HCT116 (cell line): ENCODE measurements around the gene EFCAB10. TPM values are rescaled to one million over a fixed set of nuclear protein-coding genes. Genes with fewer than 3 reads are reported as not detected.

Source experiments
- ATAC-seq: fragments of 200-7000 bp; cut with Tn5 transposase; 2 replicates; pipeline ENCODE4 v1.9.1; 2020; ENCODE audit warnings: mild to moderate bottlenecking, moderate library complexity
- BruUV-seq: library from RNA; stranded (reverse); fragments of 400-500 nt; replicated peaks from 2 replicates; lab custom pipeline; 2021; lab: Mats Ljungman, UMichigan
- CTCF ChIA-PET: fragments of 300-600 bp; sonication (Branson Sonifier 250); formaldehyde crosslinking; loops from one replicate; lab custom pipeline; 2021; ENCODE audit warnings: antibody characterized with exemption; lab: Charles Lee
- POLR2A ChIA-PET: fragments of 300-600, 350-600 bp; sonication (Branson Sonifier 250); formaldehyde crosslinking; loops from one replicate; lab custom pipeline; 2021; ENCODE audit warnings: antibody characterized with exemption; lab: Charles Lee
- RAD21 ChIA-PET, 2 experiments: fragments of 300-600 bp; sonication (Branson Sonifier 250); formaldehyde crosslinking; loops; one replicate each; lab custom pipeline; 2023; ENCODE audit warnings: low total read pairs in 2 of 2; ENCODE audit not compliant: uncharacterized antibody in 2 of 2, unreplicated experiment in 2 of 2, low non-redundant PET in 1 of 2; lab: Charles Lee
- DNase-seq: peaks from one replicate; pipeline ENCODE4 v3.0.0-alpha.2; 2010; ENCODE audit warnings: low read depth, low spot score
- H2AFZ ChIP-seq: fragments of 200-600 bp; shearing (Covaris generic), sonication (generic); 2 replicates; pipeline ENCODE4 v1.6.1; 2017; ENCODE audit warnings: low read depth, mixed run types, mixed read lengths, antibody characterized with exemption, low read length; ENCODE audit not compliant: poor library complexity, severe bottlenecking
- H3K27ac ChIP-seq: 2 replicates; pipeline ENCODE4 v1.5.1; 2012; ENCODE audit warnings: low read depth, low read length
- H3K27me3 ChIP-seq: fragments of 200-600 bp; sonication (generic); 2 replicates; pipeline ENCODE4 v1.6.1; 2016; ENCODE audit warnings: mixed run types, low read length, mixed read lengths; ENCODE audit not compliant: insufficient read depth
- H3K36me3 ChIP-seq, 2 experiments: fragments of 200-500 bp in 1 of 2; fragments of 200-600 bp in 1 of 2; sonication (Bioruptor generic) in 1 of 2; sonication (generic) in 1 of 2; 2 replicates each; pipeline versions ENCODE4 v1.5.1 to v1.6.1; 2014 to 2016; ENCODE audit warnings: low read length in 2 of 2, inconsistent platforms in 1 of 2, mixed read lengths in 1 of 2, mixed run types in 1 of 2; ENCODE audit not compliant: insufficient read depth in 2 of 2, control insufficient read depth in 1 of 2
- H3K4me1 ChIP-seq, 2 experiments: fragments of 200-600 bp in 1 of 2; sonication (generic) in 1 of 2; 2 replicates each; pipeline versions ENCODE4 v1.5.1 to v1.6.1; 2012 to 2017; ENCODE audit warnings: low read length in 2 of 2, inconsistent platforms in 1 of 2, mild to moderate bottlenecking in 1 of 2, mixed read lengths in 1 of 2, mixed run types in 1 of 2, moderate library complexity in 1 of 2; ENCODE audit not compliant: insufficient read depth in 2 of 2, control insufficient read depth in 1 of 2
- H3K4me2 ChIP-seq: fragments of 200-600 bp; sonication (generic); 2 replicates; pipeline ENCODE4 v1.6.1; 2017; ENCODE audit warnings: mixed run types, low read length, mixed read lengths
- H3K4me3 ChIP-seq, 2 experiments: fragments of 200-600 bp in 1 of 2; sonication (generic) in 1 of 2; replicated peaks in 1 of 2; 2 replicates each; pipeline ENCODE4 v1.5.1; 2011 to 2016; ENCODE audit warnings: low read length in 2 of 2, control low read depth in 1 of 2, low read depth in 1 of 2, mild to moderate bottlenecking in 1 of 2, mixed read lengths in 1 of 2, mixed run types in 1 of 2
- H3K79me2 ChIP-seq: fragments of 200-600 bp; sonication (generic); 2 replicates; pipeline ENCODE4 v1.6.1; 2017; ENCODE audit warnings: mild to moderate bottlenecking, mixed run types, low read length, moderate library complexity, mixed read lengths; ENCODE audit not compliant: insufficient read depth
- H3K9ac ChIP-seq: fragments of 200-600 bp; sonication (generic); 2 replicates; pipeline ENCODE4 v1.6.1; 2016; ENCODE audit warnings: low read length, mixed read lengths
- H3K9me2 ChIP-seq: fragments of 200-600 bp; sonication (generic), shearing (Covaris generic); 2 replicates; pipeline ENCODE4 v1.6.1; 2017; ENCODE audit warnings: mixed run types, mild to moderate bottlenecking, moderate library complexity; ENCODE audit not compliant: insufficient read depth
- H3K9me3 ChIP-seq, 2 experiments: fragments of 200-500 bp in 1 of 2; fragments of 200-600 bp in 1 of 2; sonication (Bioruptor generic) in 1 of 2; sonication (generic) in 1 of 2; 2 replicates each; pipeline ENCODE4 v1.6.1; 2014 to 2017; ENCODE audit warnings: low read length in 2 of 2, mixed read lengths in 2 of 2, inconsistent platforms in 1 of 2, low read depth in 1 of 2, mild to moderate bottlenecking in 1 of 2, mixed run types in 1 of 2, moderate library complexity in 1 of 2; ENCODE audit not compliant: control insufficient read depth in 1 of 2, insufficient read depth in 1 of 2
- H4K20me1 ChIP-seq: fragments of 200-600 bp; sonication (generic), shearing (Covaris generic); 2 replicates; pipeline ENCODE4 v1.6.1; 2017; ENCODE audit warnings: mixed run types, mild to moderate bottlenecking, moderate library complexity; ENCODE audit not compliant: insufficient read depth
- CBX3 ChIP-seq: IDR thresholded peaks from 2 replicates; pipeline ENCODE4 v1.6.1; 2012; ENCODE audit warnings: low read depth
- CEBPB ChIP-seq: IDR thresholded peaks from 2 replicates; pipeline ENCODE4 v1.6.1; 2012; ENCODE audit warnings: low read depth
- ELF1 ChIP-seq: IDR thresholded peaks from 2 replicates; pipeline ENCODE4 v1.6.1; 2012; ENCODE audit warnings: low read depth, borderline replicate concordance
- EZH2 ChIP-seq: fragments of 200-600 bp; sonication (generic); IDR thresholded peaks from 2 replicates; pipeline ENCODE4 v1.6.1; 2017; ENCODE audit warnings: antibody characterized with exemption, mixed run types
- FOSL1 ChIP-seq: IDR thresholded peaks from 2 replicates; pipeline ENCODE4 v1.6.1; 2012; ENCODE audit warnings: low read depth
- JUND ChIP-seq: IDR thresholded peaks from 2 replicates; pipeline ENCODE4 v1.6.1; 2012
- MAX ChIP-seq: IDR thresholded peaks from 2 replicates; pipeline ENCODE4 v1.6.1; 2012
- POLR2A ChIP-seq: IDR thresholded peaks from 2 replicates; pipeline ENCODE4 v1.7.0; 2011; ENCODE audit warnings: borderline replicate concordance; ENCODE audit not compliant: insufficient read depth, insufficient read length; ENCODE audit errors: extremely low read depth
- POLR2AphosphoS5 ChIP-seq: IDR thresholded peaks from 2 replicates; pipeline ENCODE4 v1.6.1; 2011; ENCODE audit warnings: mild to moderate bottlenecking, low read depth, low read length, moderate library complexity
- RAD21 ChIP-seq: IDR thresholded peaks from 2 replicates; pipeline ENCODE4 v1.6.1; 2012; ENCODE audit warnings: low read depth, mild to moderate bottlenecking
- REST ChIP-seq: IDR thresholded peaks from 2 replicates; pipeline ENCODE4 v1.6.1; 2012; ENCODE audit warnings: low read depth
- SIN3A ChIP-seq: IDR thresholded peaks from 2 replicates; pipeline ENCODE4 v1.6.1; 2012; ENCODE audit warnings: low read depth
- SP1 ChIP-seq: IDR thresholded peaks from 2 replicates; pipeline ENCODE4 v1.6.1; 2012; ENCODE audit warnings: low read depth
- SRF ChIP-seq: IDR thresholded peaks from 2 replicates; pipeline ENCODE4 v1.6.1; 2012; ENCODE audit warnings: low read depth
- TCF7L2 ChIP-seq: IDR thresholded peaks from 2 replicates; pipeline ENCODE4 v1.7.0; 2011; ENCODE audit warnings: borderline replicate concordance, inconsistent platforms; ENCODE audit not compliant: insufficient read depth, insufficient read length; ENCODE audit errors: extremely low read depth
- ZFX ChIP-seq: fragments of 450-650 bp; IDR thresholded peaks from 2 replicates; pipeline ENCODE4 v1.6.1; 2017
- ZNF274 ChIP-seq: fragments of 200-500 bp; sonication (Bioruptor generic); IDR thresholded peaks from 2 replicates; pipeline ENCODE4 v1.6.1; 2014; ENCODE audit warnings: mild to moderate bottlenecking, low read depth, low read length, inconsistent platforms
- intact Hi-C: fragments of 100-400 bp; cut with micrococcal nuclease; formaldehyde crosslinking; loops from 2 replicates; pipeline ENCODE4 v1.10.0; 2022
- total RNA-seq: library from RNA; stranded (reverse); gene quantifications from one replicate; pipeline ENCODE4 v1.2.1, GENCODE V29; 2021; ENCODE audit not compliant: unreplicated experiment
- TF ChIP-seq, protein P1 (sequence below), 3 experiments: fragments of 200-600 bp in 1 of 3; sonication (generic) in 1 of 3; IDR thresholded peaks in 2 of 3; conservative IDR thresholded peaks in 1 of 3; 2 replicates each; pipeline ENCODE4 v1.5.1; 2012 to 2017; ENCODE audit warnings: low read depth in 2 of 3, low read length in 2 of 3, antibody characterized with exemption in 1 of 3, borderline replicate concordance in 1 of 3, control low read depth in 1 of 3, mild to moderate bottlenecking in 1 of 3, mixed read lengths in 1 of 3, mixed run types in 1 of 3, moderate library complexity in 1 of 3; ENCODE audit not compliant: insufficient read depth in 1 of 3
- TF ChIP-seq, protein P2 (sequence below): IDR thresholded peaks from 2 replicates; pipeline ENCODE4 v1.6.1; 2012
- TF ChIP-seq, protein P3 (sequence below): IDR thresholded peaks from 2 replicates; pipeline ENCODE4 v1.6.1; 2011; ENCODE audit warnings: mild to moderate bottlenecking, low read length, moderate library complexity; ENCODE audit not compliant: insufficient replicate concordance; ENCODE audit errors: extremely low read depth

Gene EFCAB10
- total RNA-seq, 1 experiment from 2014 or later: 1.7 TPM

GRCh38 chr7:105584165-105584564 lies 2.9 kb upstream of the EFCAB10 start:
- Histone ChIP-seq H3K4me2 (no peak overlapping the region), H3K9me3 (no peaks in the 10 kb centered on the region), H3K9ac (no peak overlapping the region), H3K27ac (no peak overlapping the region), H3K4me3 (no peak overlapping the region), H4K20me1 (no peaks in the 10 kb centered on the region), H3K4me1 (peaks cover 2 to 21% of the 10 kb centered on the region in 2 experiments; a peak in 3 of 4 replicates), H2AFZ (no peak overlapping the region), H3K27me3 (no peaks in the 10 kb centered on the region), H3K79me2 (no peaks in the 10 kb centered on the region), H3K36me3 (no peaks in the 10 kb centered on the region), H3K9me2 (no peaks in the 10 kb centered on the region)
- intact Hi-C loops: loop anchor here (10.0 kb wide), 2 partner anchors 461 to 599 kb away; no protein-coding TSS in a partner anchor
- TF ChIP-seq, protein P1, sequence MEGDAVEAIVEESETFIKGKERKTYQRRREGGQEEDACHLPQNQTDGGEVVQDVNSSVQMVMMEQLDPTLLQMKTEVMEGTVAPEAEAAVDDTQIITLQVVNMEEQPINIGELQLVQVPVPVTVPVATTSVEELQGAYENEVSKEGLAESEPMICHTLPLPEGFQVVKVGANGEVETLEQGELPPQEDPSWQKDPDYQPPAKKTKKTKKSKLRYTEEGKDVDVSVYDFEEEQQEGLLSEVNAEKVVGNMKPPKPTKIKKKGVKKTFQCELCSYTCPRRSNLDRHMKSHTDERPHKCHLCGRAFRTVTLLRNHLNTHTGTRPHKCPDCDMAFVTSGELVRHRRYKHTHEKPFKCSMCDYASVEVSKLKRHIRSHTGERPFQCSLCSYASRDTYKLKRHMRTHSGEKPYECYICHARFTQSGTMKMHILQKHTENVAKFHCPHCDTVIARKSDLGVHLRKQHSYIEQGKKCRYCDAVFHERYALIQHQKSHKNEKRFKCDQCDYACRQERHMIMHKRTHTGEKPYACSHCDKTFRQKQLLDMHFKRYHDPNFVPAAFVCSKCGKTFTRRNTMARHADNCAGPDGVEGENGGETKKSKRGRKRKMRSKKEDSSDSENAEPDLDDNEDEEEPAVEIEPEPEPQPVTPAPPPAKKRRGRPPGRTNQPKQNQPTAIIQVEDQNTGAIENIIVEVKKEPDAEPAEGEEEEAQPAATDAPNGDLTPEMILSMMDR (IDR thresholded peaks at IDR 0.05 in 2 of 3, conservative IDR thresholded peaks at IDR 0.05 in 1 of 3; ENCODE audit: borderline replicate concordance in 1 of 3, insufficient read depth in 1 of 3, low read depth in 2 of 3, low read length in 2 of 3): no peak
- no peak for TF ChIP-seq POLR2A
- no peak for TF ChIP-seq RAD21
- TF ChIP-seq JUND: no peak
- no peak for TF ChIP-seq FOSL1
- no peak for TF ChIP-seq MAX
- no peak for TF ChIP-seq POLR2AphosphoS5
- TF ChIP-seq ELF1: no peak
- TF ChIP-seq TCF7L2: no peak
- TF ChIP-seq, protein P2, sequence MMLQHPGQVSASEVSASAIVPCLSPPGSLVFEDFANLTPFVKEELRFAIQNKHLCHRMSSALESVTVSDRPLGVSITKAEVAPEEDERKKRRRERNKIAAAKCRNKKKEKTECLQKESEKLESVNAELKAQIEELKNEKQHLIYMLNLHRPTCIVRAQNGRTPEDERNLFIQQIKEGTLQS: no peak
- no peak for TF ChIP-seq REST
- no peak for TF ChIP-seq SP1
- TF ChIP-seq SRF: no peak
- TF ChIP-seq EZH2: no peak
- TF ChIP-seq SIN3A: no peak
- TF ChIP-seq ZNF274: no peak
- TF ChIP-seq, protein P3, sequence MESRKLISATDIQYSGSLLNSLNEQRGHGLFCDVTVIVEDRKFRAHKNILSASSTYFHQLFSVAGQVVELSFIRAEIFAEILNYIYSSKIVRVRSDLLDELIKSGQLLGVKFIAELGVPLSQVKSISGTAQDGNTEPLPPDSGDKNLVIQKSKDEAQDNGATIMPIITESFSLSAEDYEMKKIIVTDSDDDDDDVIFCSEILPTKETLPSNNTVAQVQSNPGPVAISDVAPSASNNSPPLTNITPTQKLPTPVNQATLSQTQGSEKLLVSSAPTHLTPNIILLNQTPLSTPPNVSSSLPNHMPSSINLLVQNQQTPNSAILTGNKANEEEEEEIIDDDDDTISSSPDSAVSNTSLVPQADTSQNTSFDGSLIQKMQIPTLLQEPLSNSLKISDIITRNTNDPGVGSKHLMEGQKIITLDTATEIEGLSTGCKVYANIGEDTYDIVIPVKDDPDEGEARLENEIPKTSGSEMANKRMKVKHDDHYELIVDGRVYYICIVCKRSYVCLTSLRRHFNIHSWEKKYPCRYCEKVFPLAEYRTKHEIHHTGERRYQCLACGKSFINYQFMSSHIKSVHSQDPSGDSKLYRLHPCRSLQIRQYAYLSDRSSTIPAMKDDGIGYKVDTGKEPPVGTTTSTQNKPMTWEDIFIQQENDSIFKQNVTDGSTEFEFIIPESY: no peak
- no peak for TF ChIP-seq CEBPB
- no peak for TF ChIP-seq ZFX
- TF ChIP-seq CBX3: no peak
- CTCF ChIA-PET: no interaction called here
- RAD21 ChIA-PET: no interaction called here
- ATAC-seq (no peak), DNase-seq (no peak)
- POLR2A ChIA-PET: no interaction called here
- no TSS peak for BruUV-seq
